HepG2 (cell line): ENCODE data around the gene MSI2. TPM values are rescaled to one million over a fixed set of nuclear protein-coding genes. Genes with fewer than 3 reads are reported as not detected.

ENCODE experiments used
- ATAC-seq: fragments of 200-7000 bp; cut with Tn5 transposase; 3 replicates; pipeline ENCODE4 v1.9.1; 2020; ENCODE audit warnings: mild to moderate bottlenecking, moderate library complexity
- BruUV-seq: library from RNA; stranded (reverse); fragments of 400-500 nt; replicated peaks from 2 replicates; lab custom pipeline; 2021; lab: Mats Ljungman, UMichigan
- CTCF ChIA-PET: fragments of 300-600 bp; formaldehyde crosslinking; extraction: SDS; loops from one replicate; lab custom pipeline; 2021; ENCODE audit warnings: low total read pairs, inconsistent platforms, low intra/inter-chr PET ratio; lab: Yijun Ruan, JAX
- POLR2A ChIA-PET: fragments of 350-600 bp; sonication (Branson Sonifier 250); formaldehyde crosslinking; loops from one replicate; lab custom pipeline; 2020; ENCODE audit warnings: antibody characterized with exemption, inconsistent platforms; lab: Yijun Ruan, JAX
- DNase-seq: peaks from one replicate; pipeline ENCODE4 v3.0.0-alpha.2; 2015; ENCODE audit warnings: low spot score
- FAIRE-seq: peaks from 3 replicates; lab custom pipeline; 2011; peaks lifted over from hg19 to GRCh38; lab: Jason Lieb, UNC
- H2AFZ ChIP-seq: one replicate; pipeline ENCODE4 v1.6.1; 2011; ENCODE audit warnings: low read length, inconsistent platforms
- H3K27ac ChIP-seq: fragments of 300-600 bp; 3 replicates; pipeline ENCODE4 v1.8.0; 2011; ENCODE audit warnings: mixed run types, mild to moderate bottlenecking, mixed read lengths, low read length, inconsistent platforms; ENCODE audit not compliant: insufficient read depth; ENCODE audit errors: extremely low read length
- H3K27me3 ChIP-seq, 2 experiments: fragments of 200-600 bp in 1 of 2; 2 replicates in 1 of 2; 3 replicates in 1 of 2; pipeline versions ENCODE4 v1.6.0 to v1.8.0; 2011; ENCODE audit warnings: low read length in 2 of 2, mild to moderate bottlenecking in 2 of 2, moderate library complexity in 2 of 2, inconsistent platforms in 1 of 2; ENCODE audit not compliant: insufficient read depth in 2 of 2, control insufficient read depth in 1 of 2
- H3K36me3 ChIP-seq, 2 experiments: fragments of 200-600 bp in 1 of 2; replicated peaks in 1 of 2; 2 replicates in 1 of 2; 3 replicates in 1 of 2; pipeline versions ENCODE4 v1.5.1 to v1.8.0; 2011; ENCODE audit warnings: low read length in 2 of 2, inconsistent platforms in 1 of 2; ENCODE audit not compliant: insufficient read depth in 2 of 2, control insufficient read depth in 1 of 2
- H3K4me1 ChIP-seq: 2 replicates; pipeline ENCODE4 v1.5.1; 2012; ENCODE audit warnings: low read length, inconsistent platforms; ENCODE audit not compliant: insufficient read depth
- H3K4me2 ChIP-seq: 2 replicates; pipeline ENCODE4 v1.6.0; 2011; ENCODE audit warnings: low read depth, low read length, inconsistent platforms
- H3K4me3 ChIP-seq, 3 experiments: fragments of 200-600 bp in 1 of 3; sonication (generic), shearing (Covaris generic) in 1 of 3; replicated peaks in 1 of 3; 2 replicates each; pipeline ENCODE4 v1.5.1; 2011 to 2016; ENCODE audit warnings: low read length in 3 of 3, inconsistent platforms in 2 of 3, low read depth in 2 of 3, mild to moderate bottlenecking in 2 of 3, control low read depth in 1 of 3, mixed read lengths in 1 of 3; ENCODE audit not compliant: insufficient read depth in 1 of 3
- H3K79me2 ChIP-seq: one replicate; pipeline ENCODE4 v1.6.1; 2011; ENCODE audit warnings: low read length, inconsistent platforms; ENCODE audit not compliant: insufficient read depth
- H3K9ac ChIP-seq: 2 replicates; pipeline ENCODE4 v1.6.0; 2011; ENCODE audit warnings: mild to moderate bottlenecking, low read depth, low read length, inconsistent platforms; ENCODE audit not compliant: insufficient read depth
- H3K9me3 ChIP-seq: 2 replicates; pipeline ENCODE4 v1.5.1; 2012; ENCODE audit warnings: mild to moderate bottlenecking, low read length
- H4K20me1 ChIP-seq: 2 replicates; pipeline ENCODE4 v1.6.0; 2011; ENCODE audit warnings: inconsistent platforms, mild to moderate bottlenecking, low read length, moderate library complexity; ENCODE audit not compliant: insufficient read depth
- AGO2 ChIP-seq: fragments of 200-400 bp; formaldehyde crosslinking; optimal IDR thresholded peaks from 2 replicates; pipeline ENCODE3; 2017; ENCODE audit warnings: mild to moderate bottlenecking, low read depth, low read length, moderate library complexity
- GZF1 ChIP-seq: sonication (generic); formaldehyde crosslinking; IDR thresholded peaks from 2 replicates; pipeline ENCODE4 v1.5.1; 2020; ENCODE audit warnings: mild to moderate bottlenecking, missing genetic modification reagents
- HNRNPLL ChIP-seq: fragments of 200-400 bp; formaldehyde crosslinking; IDR thresholded peaks from 2 replicates; pipeline ENCODE4 v1.6.1; 2017; ENCODE audit warnings: mild to moderate bottlenecking, low read depth, low read length; ENCODE audit not compliant: poor library complexity, severe bottlenecking
- KAT8 ChIP-seq: IDR thresholded peaks from 2 replicates; pipeline ENCODE4 v1.6.1; 2016; ENCODE audit warnings: missing genetic modification reagents, missing compliant biosample characterization
- KDM4B ChIP-seq: sonication (generic); formaldehyde crosslinking; IDR thresholded peaks from 2 replicates; pipeline ENCODE4 v1.4.0; 2020; ENCODE audit warnings: missing genetic modification reagents
- MYC ChIP-seq: sonication (generic); formaldehyde crosslinking; IDR thresholded peaks from 2 replicates; pipeline ENCODE4 v1.9.0; 2021; ENCODE audit warnings: missing genetic modification reagents, borderline replicate concordance
- NFYC ChIP-seq: IDR thresholded peaks from 2 replicates; pipeline ENCODE4 v1.6.1; 2016; ENCODE audit warnings: missing genetic modification reagents, missing compliant biosample characterization
- ZBTB21 ChIP-seq: sonication (generic); formaldehyde crosslinking; IDR thresholded peaks from 2 replicates; pipeline ENCODE4 v1.4.0; 2020; ENCODE audit warnings: missing genetic modification reagents
- ZNF382 ChIP-seq: sonication (generic); formaldehyde crosslinking; IDR thresholded peaks from 2 replicates; pipeline ENCODE4 v1.5.0; 2020; ENCODE audit warnings: missing genetic modification reagents, mild to moderate bottlenecking, borderline replicate concordance
- ZNF558 ChIP-seq: sonication (generic); formaldehyde crosslinking; IDR thresholded peaks from 2 replicates; pipeline ENCODE4 v1.9.0; 2022; ENCODE audit warnings: mild to moderate bottlenecking, missing genetic modification reagents, borderline replicate concordance
- WGBS: methylation state at CpG from one replicate; pipeline ENCODE4 v1.1.6; 2017; ENCODE audit warnings: low lambda C conversion rate; 5-methylcytosine and 5-hydroxymethylcytosine counted together
- in situ Hi-C: cut with HindIII; loops from 2 replicates; pipeline ENCODE4 v1.10.0; 2017; ENCODE audit warnings: low pct_unique_long_range_greater_than_20kb; ENCODE audit not compliant: extremely low pct_ligation_motif_present
- intact Hi-C: fragments of 100-400 bp; cut with micrococcal nuclease; formaldehyde crosslinking; loops from one replicate; pipeline ENCODE4 v1.10.0; 2022; ENCODE audit not compliant: unreplicated experiment
- polyA plus RNA-seq, 8 experiments: library from polyadenylated mRNA; depleted of rRNA in 3 of 8; stranded (reverse) in 7 of 8; unstranded in 1 of 8; fragments of >200 nt; fragmentation: Illumina TruSeq in 4 of 8; extraction: Trizol in 4 of 8; gene quantifications; 2 replicates each; pipeline versions ENCODE4 v1.2.1 to v1.2.3, GENCODE V29; 2011 to 2016; ENCODE audit warnings: low read depth in 4 of 8, missing spikeins in 1 of 8, mixed read lengths in 1 of 8; ENCODE audit not compliant: insufficient read depth in 1 of 8
- total RNA-seq, 5 experiments: library from RNA; depleted of rRNA; stranded (reverse); fragments of >200 nt; fragmentation: Illumina TruSeq; extraction: Trizol; gene quantifications; 2 replicates each; pipeline ENCODE4 v1.2.3, GENCODE V29; 2016; ENCODE audit warnings: low read depth in 1 of 5

Gene MSI2
- total and polyA plus RNA-seq, 2 of the 13 experiments (the other 11 are each of a cell fraction or from before 2014, with no cell fraction given) = 77.5 to 78.4 TPM

DNA sequence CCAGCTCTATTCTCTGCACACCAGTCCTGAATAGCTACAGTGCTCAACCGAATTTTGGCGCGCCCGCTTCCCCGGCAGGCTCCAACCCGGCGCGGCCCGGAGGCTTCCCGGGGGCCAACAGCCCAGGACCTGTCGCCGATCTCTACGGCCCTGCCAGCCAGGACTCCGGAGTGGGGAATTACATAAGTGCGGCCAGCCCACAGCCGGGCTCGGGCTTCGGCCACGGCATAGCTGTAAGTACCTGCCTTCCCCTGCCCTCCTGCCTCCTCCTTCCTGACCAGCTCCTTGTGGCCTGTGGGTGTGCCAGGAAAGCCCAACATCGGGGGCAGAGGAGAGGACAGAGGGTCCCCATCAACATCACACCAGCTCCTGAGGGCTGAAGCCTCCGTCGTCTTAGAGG lies 418.6 kb downstream of the MSI2 start:
- no peaks in the 10 kb centered on the region for H4K20me1 ChIP-seq
- no TSS peak for BruUV-seq
- 98% methylated on average over 22 of the region's 22 CpGs for WGBS
- H3K27me3 ChIP-seq = no peaks in the 10 kb centered on the region
- in situ Hi-C loops = no loop called here
- H2AFZ ChIP-seq = no peak overlapping the region
- DNase-seq = no peak
- no peaks in the 10 kb centered on the region for H3K4me1 ChIP-seq
- TF ChIP-seq KDM4B (CRISPR knock-in tag) (no peak), HNRNPLL (peak; percentile 19), MYC (CRISPR knock-in tag) (no peak), GZF1 (CRISPR knock-in tag) (no peak), ZBTB21 (no peak), NFYC (CRISPR knock-in tag) (no peak), KAT8 (CRISPR knock-in tag) (no peak), ZNF558 (CRISPR knock-in tag) (no peak), AGO2 (peak; percentile 85), ZNF382 (CRISPR knock-in tag) (no peak)
- TF ChIP-seq, all 625 proteins: peak for 2
- ChIA-PET CTCF (no interaction called here), POLR2A (no interaction called here)
- H3K4me2 ChIP-seq = no peak overlapping the region
- intact Hi-C loops = loop anchor here (5.0 to 10.0 kb wide), 3 partner anchors 70 to 218 kb away; partner anchors contain the start of gene CCDC182
- H3K4me3 ChIP-seq = no peak overlapping the region
- H3K36me3 ChIP-seq = peaks cover 29 to 60% of the 10 kb centered on the region in 2 experiments
- no peak overlapping the region for H3K27ac ChIP-seq
- H3K9me3 ChIP-seq = no peaks in the 10 kb centered on the region
- no peak overlapping the region for H3K9ac ChIP-seq
- no peak for FAIRE-seq
- H3K79me2 ChIP-seq = no peaks in the 10 kb centered on the region
- ATAC-seq = no peak
